ENCODE data around the gene MCU. TPM values are rescaled to one million over a fixed set of nuclear protein-coding genes. Genes with fewer than 3 reads are reported as not detected.

Gene MCU
- total and polyA plus RNA-seq, 2 donors (not counting 1 experiment from before 2014, with no cell fraction given): 40.5 to 77.1 TPM

- TF ChIP-seq EZH2 (IDR thresholded peaks at IDR 0.05; ENCODE audit: low read length, missing control alignments) (no peak), CTCF (conservative IDR thresholded peaks at IDR 0.05 in 1 of 2, IDR thresholded peaks at IDR 0.05 in 1 of 2; ENCODE audit: low read depth in 1 of 2, low read length in 2 of 2) (no peak)
- no peak overlapping the region for H3K4me3 ChIP-seq (replicated peaks in 1 of 4; ENCODE audit: control extremely low read depth in 1 of 4, insufficient read depth in 1 of 4, low read depth in 3 of 4, low read length in 4 of 4)
These were observed 120.9 kb downstream of the MCU start for GRCh38 chr10:72812753-72813430.

GRCh38 chr10:72814099-72814790 is 122.3 kb downstream of the MCU start:
- no peak overlapping the region for H3K27ac ChIP-seq (ENCODE audit: insufficient read depth, low read length)
- H3K9ac ChIP-seq (ENCODE audit: insufficient read depth, low read length): no peak overlapping the region
- H3K27me3 ChIP-seq (ENCODE audit: control insufficient read depth, insufficient read depth, low read length): no peaks in the 10 kb centered on the region
- H3K4me2 ChIP-seq (ENCODE audit: extremely low read depth, insufficient read depth, low read length): no peak overlapping the region
- no peak overlapping the region for H2AFZ ChIP-seq (ENCODE audit: low read length)
- no peaks in the 10 kb centered on the region for H4K20me1 ChIP-seq (ENCODE audit: control insufficient read depth, extremely low read depth, insufficient read depth, low read length)
- no peaks in the 10 kb centered on the region for H3K79me2 ChIP-seq (ENCODE audit: control insufficient read depth, insufficient read depth, low read length)
- peak; percentile 23 to 38 for DNase-seq (ENCODE audit: low read depth in 2 of 2)
- peaks cover 11% of the 10 kb centered on the region for H3K4me1 ChIP-seq (ENCODE audit: control insufficient read depth, extremely low read depth, insufficient read depth, low read length)
- H3K9me3 ChIP-seq (ENCODE audit: control insufficient read depth, insufficient read depth, low read depth, low read length): no peaks in the 10 kb centered on the region
- H3K36me3 ChIP-seq (ENCODE audit: control insufficient read depth, insufficient read depth, low read length): no peaks in the 10 kb centered on the region
- no peak overlapping the region for H3K4me3 ChIP-seq (replicated peaks in 1 of 4; ENCODE audit: control extremely low read depth in 1 of 4, insufficient read depth in 1 of 4, low read depth in 3 of 4, low read length in 4 of 4)
- TF ChIP-seq EZH2 (IDR thresholded peaks at IDR 0.05; ENCODE audit: low read length, missing control alignments) (no peak), CTCF (conservative IDR thresholded peaks at IDR 0.05 in 1 of 2, IDR thresholded peaks at IDR 0.05 in 1 of 2; ENCODE audit: low read depth in 1 of 2, low read length in 2 of 2) (no peak)

More at GRCh38 chr10:72812753-72813430, 120.9 kb downstream of the MCU start:
- DNase-seq (ENCODE audit: low read depth in 2 of 2): peak; percentile 60 to 81
- Histone ChIP-seq H2AFZ (ENCODE audit: low read length) (no peak overlapping the region), H3K27me3 (ENCODE audit: control insufficient read depth, insufficient read depth, low read length) (no peaks in the 10 kb centered on the region), H3K27ac (ENCODE audit: insufficient read depth, low read length) (peak overlapping the region; percentile 52), H3K4me1 (ENCODE audit: control insufficient read depth, extremely low read depth, insufficient read depth, low read length) (peaks cover 18% of the 10 kb centered on the region), H3K4me2 (ENCODE audit: extremely low read depth, insufficient read depth, low read length) (peak overlapping the region; percentile 79), H3K9me3 (ENCODE audit: control insufficient read depth, insufficient read depth, low read depth, low read length) (no peaks in the 10 kb centered on the region), H3K9ac (ENCODE audit: insufficient read depth, low read length) (no peak overlapping the region), H4K20me1 (ENCODE audit: control insufficient read depth, extremely low read depth, insufficient read depth, low read length) (no peaks in the 10 kb centered on the region), H3K36me3 (ENCODE audit: control insufficient read depth, insufficient read depth, low read length) (no peaks in the 10 kb centered on the region), H3K79me2 (ENCODE audit: control insufficient read depth, insufficient read depth, low read length) (no peaks in the 10 kb centered on the region)

GRCh38 chr10:72816565-72816964 is 124.6 kb downstream of the MCU start:
- no peaks in the 10 kb centered on the region for H4K20me1 ChIP-seq (ENCODE audit: control insufficient read depth, extremely low read depth, insufficient read depth, low read length)
- no peak overlapping the region for H3K4me3 ChIP-seq (replicated peaks in 1 of 4; ENCODE audit: control extremely low read depth in 1 of 4, insufficient read depth in 1 of 4, low read depth in 3 of 4, low read length in 4 of 4)
- H3K36me3 ChIP-seq (ENCODE audit: control insufficient read depth, insufficient read depth, low read length): no peaks in the 10 kb centered on the region
- H2AFZ ChIP-seq (ENCODE audit: low read length): no peak overlapping the region
- H3K4me2 ChIP-seq (ENCODE audit: extremely low read depth, insufficient read depth, low read length): no peak overlapping the region
- no peaks in the 10 kb centered on the region for H3K9me3 ChIP-seq (ENCODE audit: control insufficient read depth, insufficient read depth, low read depth, low read length)
- H3K79me2 ChIP-seq (ENCODE audit: control insufficient read depth, insufficient read depth, low read length): no peaks in the 10 kb centered on the region
- H3K27ac ChIP-seq (ENCODE audit: insufficient read depth, low read length): no peak overlapping the region
- no peaks in the 10 kb centered on the region for H3K27me3 ChIP-seq (ENCODE audit: control insufficient read depth, insufficient read depth, low read length)
- no peak overlapping the region for H3K9ac ChIP-seq (ENCODE audit: insufficient read depth, low read length)
- H3K4me1 ChIP-seq (ENCODE audit: control insufficient read depth, extremely low read depth, insufficient read depth, low read length): peaks cover 11% of the 10 kb centered on the region
- TF ChIP-seq EZH2 (IDR thresholded peaks at IDR 0.05; ENCODE audit: low read length, missing control alignments): no peak
- no peak for TF ChIP-seq CTCF (conservative IDR thresholded peaks at IDR 0.05 in 1 of 2, IDR thresholded peaks at IDR 0.05 in 1 of 2; ENCODE audit: low read depth in 1 of 2, low read length in 2 of 2)
- DNase-seq (ENCODE audit: low read depth in 2 of 2): no peak

Measured in fibroblast of lung (primary cell).